Spinal cord (tissue), 10 donors: ENCODE measurements around the gene DNASE1. TPM values are rescaled to one million over a fixed set of nuclear protein-coding genes. Genes with fewer than 3 reads are reported as not detected.

ENCODE experiments used
- DNase-seq, 6 donors: peaks; one replicate each; pipeline versions ENCODE4 v3.0.0 to v3.0.0-alpha.2; 2013 to 2015; ENCODE audit warnings: low spot score in 6 of 6, low read depth in 4 of 6
- H3K27ac ChIP-seq: one replicate; pipeline ENCODE4 v1.5.1; 2013; ENCODE audit warnings: low read depth, low read length, control low read depth
- H3K27me3 ChIP-seq: one replicate; pipeline ENCODE4 v1.6.1; 2013; ENCODE audit warnings: low read length; ENCODE audit not compliant: control insufficient read depth, insufficient read depth
- H3K36me3 ChIP-seq: one replicate; pipeline ENCODE4 v1.6.1; 2013; ENCODE audit warnings: low read length; ENCODE audit not compliant: control insufficient read depth, insufficient read depth
- H3K4me1 ChIP-seq: one replicate; pipeline ENCODE4 v1.6.1; 2013; ENCODE audit warnings: low read length; ENCODE audit not compliant: control insufficient read depth, insufficient read depth
- H3K4me3 ChIP-seq: one replicate; pipeline ENCODE4 v1.5.1; 2013; ENCODE audit warnings: low read depth, low read length, control low read depth
- H3K9me3 ChIP-seq: one replicate; pipeline ENCODE4 v1.6.1; 2013; ENCODE audit warnings: low read length; ENCODE audit not compliant: control insufficient read depth, insufficient read depth
- WGBS: methylation state at CpG from one replicate; pipeline ENCODE4 v1.1.5; 2013; ENCODE audit warnings: missing lambda C conversion rate; ENCODE audit not compliant: insufficient coverage; 5-methylcytosine and 5-hydroxymethylcytosine counted together
- polyA plus RNA-seq, 2 donors: library from polyadenylated mRNA; unstranded; fragments of 120-200 nt; gene quantifications; one replicate each; pipeline ENCODE4 v1.2.1, GENCODE V29; 2013; ENCODE audit not compliant: insufficient read length in 2 of 2
- total RNA-seq, 2 donors: library from RNA; depleted of rRNA in 1 of 2; stranded (reverse); fragments of 120-200 nt in 1 of 2; fragments of >200 nt in 1 of 2; gene quantifications; one replicate each; pipeline versions ENCODE4 v1.2.3 to v1.2.4, GENCODE V29; 2013 to 2014
- donor health status: healthy.

The DNASE1 gene
- total and polyA plus RNA-seq, 4 donors: 23.5 to 37.6 (median 26.7) TPM

DNA sequence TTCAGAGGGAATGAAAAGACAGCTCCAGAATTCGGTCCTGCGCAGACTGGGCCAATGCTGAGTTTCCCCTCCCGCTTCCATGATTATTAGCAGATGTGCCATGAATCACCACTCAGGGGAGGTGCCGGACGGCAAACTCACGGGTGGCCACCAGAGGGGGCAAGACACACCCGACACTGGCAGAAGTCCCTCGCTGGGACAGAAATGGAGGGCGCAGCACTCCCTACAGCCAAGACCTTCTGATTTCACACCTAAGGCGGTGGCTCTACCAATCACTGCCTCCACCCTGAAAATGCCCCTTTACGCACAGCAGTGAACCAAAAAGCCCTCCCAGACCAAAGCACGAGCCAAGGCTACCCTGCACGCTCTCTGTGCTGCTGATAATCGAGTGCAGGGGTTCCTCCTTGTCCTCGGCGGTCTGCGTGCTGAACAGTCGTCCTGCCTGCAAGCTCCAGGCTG, 36.0 kb downstream of the DNASE1 start:
- Histone ChIP-seq H3K36me3 (peaks cover 45% of the 10 kb centered on the region), H3K27me3 (no peaks in the 10 kb centered on the region), H3K27ac (peak overlapping the region; percentile 64), H3K4me1 (peaks cover 12% of the 10 kb centered on the region), H3K4me3 (peak overlapping the region; percentile 29), H3K9me3 (no peaks in the 10 kb centered on the region)
- WGBS: 26% methylated on average over 17 of the region's 18 CpGs
- peak; percentile 36 to 91 (median 55) for DNase-seq

DNA sequence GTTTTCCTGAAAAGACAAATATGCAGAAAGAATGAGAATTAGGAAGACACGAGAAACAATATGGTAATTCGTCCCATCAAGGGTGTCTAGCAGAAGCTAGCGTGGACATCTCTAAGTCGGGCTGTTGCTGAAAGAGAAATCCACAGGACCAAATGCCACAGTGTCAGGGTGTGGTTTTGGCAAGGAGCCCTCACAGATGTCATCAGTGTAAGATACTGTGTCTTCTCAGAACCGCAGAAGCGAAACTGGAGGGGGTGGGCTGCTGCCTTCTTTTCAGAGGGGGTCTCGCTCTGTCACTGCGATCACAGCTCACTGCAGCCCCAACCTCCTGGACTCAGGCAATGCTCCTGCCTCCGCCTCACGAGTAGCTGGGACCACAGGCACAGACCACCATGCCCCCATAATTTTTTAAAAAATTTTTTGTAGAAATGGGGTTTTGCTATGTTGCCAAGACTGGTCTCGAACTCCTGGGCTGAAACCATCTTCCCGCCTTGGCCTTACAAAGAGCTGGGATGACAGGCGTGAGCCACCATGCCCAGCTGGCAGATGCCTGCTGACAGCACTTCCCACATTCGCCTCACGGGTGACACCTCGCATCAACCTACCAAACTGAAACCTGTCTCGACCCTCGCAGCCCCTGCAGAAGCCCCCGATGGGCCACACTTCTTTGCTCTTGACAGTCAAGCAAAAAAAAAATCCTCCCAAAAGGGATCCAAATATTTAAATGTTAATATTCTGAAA, 36.7 kb downstream of the DNASE1 start:
- WGBS: 82% methylated on average over 14 of the region's 19 CpGs

DNA sequence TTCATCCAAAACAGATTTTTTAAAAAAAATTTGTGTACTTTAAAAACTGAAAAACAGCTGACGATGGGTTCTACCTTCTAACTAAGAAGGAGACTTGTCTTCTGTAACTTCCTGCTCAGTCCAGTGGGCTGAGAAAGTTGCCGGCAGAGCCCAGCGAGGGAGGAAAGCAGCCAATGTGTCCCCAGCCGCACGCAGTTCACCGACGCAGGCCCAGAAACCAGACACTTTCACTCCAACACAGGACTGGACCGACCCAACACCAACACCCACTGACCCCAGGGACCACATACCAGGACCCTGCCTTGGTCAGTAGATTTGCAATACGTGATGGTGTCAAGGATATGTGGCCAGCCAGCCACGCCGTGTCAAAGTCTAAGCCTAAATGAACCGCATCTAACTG, 37.3 kb downstream of the DNASE1 start:
- H3K27me3 ChIP-seq: no peaks in the 10 kb centered on the region
- peaks cover 36% of the 10 kb centered on the region for H3K36me3 ChIP-seq
- H3K27ac ChIP-seq: no peak overlapping the region
- H3K9me3 ChIP-seq: no peaks in the 10 kb centered on the region
- H3K4me1 ChIP-seq: peaks cover 12% of the 10 kb centered on the region
- WGBS: 98% methylated on average over 11 of the region's 12 CpGs
- no peak for DNase-seq
- H3K4me3 ChIP-seq: no peak overlapping the region

More for the DNA sequence above, 36.7 kb downstream of the DNASE1 start:
- Histone ChIP-seq H3K36me3 (peaks cover 42% of the 10 kb centered on the region), H3K4me3 (peak overlapping the region; percentile 29), H3K4me1 (peaks cover 12% of the 10 kb centered on the region), H3K9me3 (no peaks in the 10 kb centered on the region), H3K27me3 (no peaks in the 10 kb centered on the region), H3K27ac (peak overlapping the region; percentile 64)
- DNase-seq: peak in 1 of 6 donors; percentile 36

DNA sequence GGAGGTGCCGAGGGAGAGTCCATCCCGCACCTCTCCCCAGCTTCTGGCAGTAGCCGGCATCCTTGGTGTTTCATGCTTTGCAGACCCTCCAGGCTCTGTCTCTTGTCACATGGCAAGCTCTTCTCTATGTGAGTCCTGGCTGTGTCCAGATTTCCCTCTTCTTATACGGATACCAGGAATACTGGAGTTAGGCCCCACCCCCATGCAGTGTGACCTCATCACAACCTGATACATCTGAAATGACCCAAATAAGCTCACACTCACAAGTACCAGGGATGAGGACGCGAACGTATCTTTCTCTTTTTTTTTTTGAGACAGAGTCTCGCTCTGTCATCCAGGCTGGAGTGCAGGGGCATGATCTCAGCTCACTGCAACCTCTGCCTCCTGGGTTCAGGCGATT, 39.6 kb downstream of the DNASE1 start:
- Histone ChIP-seq H3K4me3 (no peak overlapping the region), H3K36me3 (peaks cover 17% of the 10 kb centered on the region), H3K27ac (no peak overlapping the region), H3K4me1 (peaks cover 12% of the 10 kb centered on the region), H3K27me3 (no peaks in the 10 kb centered on the region), H3K9me3 (no peaks in the 10 kb centered on the region)
- WGBS: 85% methylated on average over 9 of the region's 9 CpGs
- no peak for DNase-seq

GRCh38 chr16:3695610-3696369, 41.3 kb downstream of the DNASE1 start:
- Histone ChIP-seq H3K36me3 (peaks cover 10% of the 10 kb centered on the region), H3K9me3 (no peaks in the 10 kb centered on the region), H3K4me3 (no peak overlapping the region), H3K4me1 (peaks cover 3% of the 10 kb centered on the region), H3K27ac (no peak overlapping the region), H3K27me3 (no peaks in the 10 kb centered on the region)
- DNase-seq: no peak
- 84% methylated on average over 19 of the region's 19 CpGs for WGBS

- no peak overlapping the region for H3K27ac ChIP-seq
- 97% methylated on average over 5 of the region's 13 CpGs for WGBS
- no peaks in the 10 kb centered on the region for H3K4me1 ChIP-seq
- H3K4me3 ChIP-seq: no peak overlapping the region
- H3K9me3 ChIP-seq: no peaks in the 10 kb centered on the region
- H3K36me3 ChIP-seq: peaks cover 10% of the 10 kb centered on the region
- no peaks in the 10 kb centered on the region for H3K27me3 ChIP-seq
- DNase-seq: no peak
Observed at GRCh38 chr16:3696425-3697218, 42.1 kb downstream of the DNASE1 start.

DNA sequence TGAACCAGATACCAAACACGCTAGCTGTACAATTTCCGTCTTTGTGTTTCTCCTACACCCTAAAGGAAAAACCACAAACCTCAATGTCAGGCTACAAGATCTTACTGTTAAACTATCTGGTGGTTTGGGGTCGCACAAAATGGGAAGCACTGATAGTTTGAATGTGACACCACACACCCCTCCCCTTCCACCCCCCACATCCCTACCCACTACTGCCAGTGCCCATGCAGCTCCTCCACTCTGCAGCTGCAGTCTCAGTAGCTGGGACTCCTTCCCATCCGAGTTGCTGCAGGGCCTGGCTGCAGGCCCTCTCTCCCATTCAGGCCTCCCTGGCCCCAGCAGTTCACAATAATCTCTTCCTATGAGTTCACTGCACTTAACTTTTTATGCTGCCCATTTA, 44.5 kb downstream of the DNASE1 start:
- DNase-seq: no peak
- H3K4me3 ChIP-seq: no peak overlapping the region
- no peaks in the 10 kb centered on the region for H3K4me1 ChIP-seq
- H3K27me3 ChIP-seq: no peaks in the 10 kb centered on the region
- WGBS: 68% methylated on average over 2 of the region's 4 CpGs
- no peak overlapping the region for H3K27ac ChIP-seq
- no peaks in the 10 kb centered on the region for H3K9me3 ChIP-seq
- peaks cover 11% of the 10 kb centered on the region for H3K36me3 ChIP-seq

DNA sequence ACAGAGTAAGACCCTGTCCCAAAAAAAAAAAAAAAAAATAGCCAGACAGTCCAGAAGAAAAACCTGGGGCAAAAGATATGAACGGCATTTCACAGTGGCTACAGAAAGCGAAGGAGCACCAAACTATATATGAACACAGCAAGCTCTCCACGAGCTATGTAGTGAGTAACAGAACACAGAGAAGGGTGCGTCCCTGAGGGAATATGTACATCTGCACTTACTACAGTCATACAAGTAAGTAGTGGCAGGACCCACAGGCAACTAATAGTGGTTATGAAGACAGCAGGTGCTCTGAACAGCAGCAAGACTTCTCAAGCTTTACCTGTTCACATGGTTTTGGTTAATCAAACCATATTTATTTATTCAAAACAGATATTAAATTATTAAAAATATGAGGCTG, 47.0 kb downstream of the DNASE1 start:
- Histone ChIP-seq H3K4me1 (no peaks in the 10 kb centered on the region), H3K27ac (no peak overlapping the region), H3K9me3 (no peaks in the 10 kb centered on the region), H3K36me3 (peaks cover 6% of the 10 kb centered on the region), H3K27me3 (no peaks in the 10 kb centered on the region), H3K4me3 (no peak overlapping the region)
- no peak for DNase-seq
- no CpG with 5 or more reads among the region's 4 CpGs for WGBS

GRCh38 chr16:3702082-3702481, 47.6 kb downstream of the DNASE1 start:
- Histone ChIP-seq H3K27me3 (no peaks in the 10 kb centered on the region), H3K36me3 (peaks cover 6% of the 10 kb centered on the region), H3K4me1 (no peaks in the 10 kb centered on the region), H3K27ac (no peak overlapping the region), H3K4me3 (no peak overlapping the region), H3K9me3 (no peaks in the 10 kb centered on the region)
- WGBS: 95% methylated on average over 7 of the region's 7 CpGs
- no peak for DNase-seq
